Neural progenitor cell (in vitro differentiated cells): Measurements from ENCODE around the gene CPM. TPM values are rescaled to one million over a fixed set of nuclear protein-coding genes. Genes with fewer than 3 reads are reported as not detected.
"Not testable (repeated sequence)": the region's sequence is repeated elsewhere in the genome, so short reads cannot be mapped to it uniquely, and the experiment has no call there.

Source experiments
- DNase-seq: peaks from one replicate; pipeline ENCODE4 v3.0.0-alpha.2; 2016; ENCODE audit warnings: low spot score
- H2AFZ ChIP-seq: fragments of 200-600 bp; sonication (generic); replicated peaks from 2 replicates; pipeline ENCODE4 v1.6.1; 2016; ENCODE audit warnings: antibody characterized with exemption
- H3F3A ChIP-seq: fragments of 200-600 bp; sonication (generic); 2 replicates; pipeline ENCODE4 v1.6.1; 2016; ENCODE audit warnings: antibody characterized with exemption, low read depth
- H3K27ac ChIP-seq: fragments of 200-600 bp; sonication (generic); 2 replicates; pipeline ENCODE4 v1.5.1; 2016; ENCODE audit warnings: mild to moderate bottlenecking
- H3K27me3 ChIP-seq: fragments of 200-600 bp; sonication (generic); 2 replicates; pipeline ENCODE4 v1.6.1; 2016; ENCODE audit warnings: mild to moderate bottlenecking, moderate library complexity
- H3K36me3 ChIP-seq: fragments of 200-600 bp; sonication (generic); 2 replicates; pipeline ENCODE4 v1.5.1; 2016
- H3K4me1 ChIP-seq: fragments of 200-600 bp; sonication (generic); 2 replicates; pipeline ENCODE4 v1.6.1; 2016; ENCODE audit warnings: mixed run types
- H3K4me2 ChIP-seq: fragments of 200-600 bp; sonication (generic); 2 replicates; pipeline ENCODE4 v1.6.1; 2016
- H3K4me3 ChIP-seq: fragments of 200-600 bp; sonication (generic); 2 replicates; pipeline ENCODE4 v1.5.1; 2016
- H3K79me2 ChIP-seq: fragments of 200-600 bp; sonication (generic); 2 replicates; pipeline ENCODE4 v1.6.1; 2016; ENCODE audit warnings: low read depth
- H3K9ac ChIP-seq: fragments of 200-600 bp; sonication (generic); 2 replicates; pipeline ENCODE4 v1.6.1; 2016
- H3K9me3 ChIP-seq: fragments of 200-600 bp; sonication (generic); 2 replicates; pipeline ENCODE4 v1.5.1; 2016; ENCODE audit warnings: low read depth
- H4K20me1 ChIP-seq: fragments of 200-600 bp; sonication (generic); 2 replicates; pipeline ENCODE4 v1.6.1; 2016; ENCODE audit warnings: low read depth
- H3K27ac Mint-ChIP-seq: 3 replicates; pipeline ENCODE4 v1.8.0; 2021; ENCODE audit warnings: mixed read lengths
- H3K27me3 Mint-ChIP-seq: 2 replicates; pipeline ENCODE4 v1.8.0; 2022; ENCODE audit warnings: low read depth, mild to moderate bottlenecking, inconsistent platforms, moderate library complexity, mixed read lengths; ENCODE audit not compliant: insufficient read depth
- H3K36me3 Mint-ChIP-seq: 3 replicates; pipeline ENCODE4 v1.8.0; 2021; ENCODE audit warnings: mixed read lengths
- H3K4me1 Mint-ChIP-seq: 3 replicates; pipeline ENCODE4 v1.8.0; 2021; ENCODE audit warnings: mixed read lengths
- H3K4me3 Mint-ChIP-seq: 3 replicates; pipeline ENCODE4 v1.8.0; 2021; ENCODE audit warnings: mild to moderate bottlenecking, moderate library complexity, mixed read lengths
- H3K9me3 Mint-ChIP-seq: 3 replicates; pipeline ENCODE4 v1.8.0; 2020; ENCODE audit warnings: mixed read lengths
- CTCF ChIP-seq: fragments of 200-600 bp; sonication (generic); IDR thresholded peaks from 2 replicates; pipeline ENCODE4 v1.5.1; 2017; ENCODE audit warnings: antibody characterized with exemption, mild to moderate bottlenecking
- EZH2 ChIP-seq: fragments of 200-600 bp; sonication (generic); IDR thresholded peaks from 2 replicates; pipeline ENCODE4 v1.6.1; 2017; ENCODE audit warnings: antibody characterized with exemption, mild to moderate bottlenecking, moderate library complexity
- EZH2phosphoT487 ChIP-seq: fragments of 200-600 bp; sonication (generic); IDR thresholded peaks from 2 replicates; pipeline ENCODE4 v1.6.1; 2017; ENCODE audit warnings: antibody characterized with exemption
- total RNA-seq: library from RNA; depleted of rRNA; stranded (reverse); fragments of >200 nt; gene quantifications from 2 replicates; pipeline ENCODE4 v1.2.3, GENCODE V29; 2015; ENCODE audit warnings: low replicate concordance

CPM gene
- total RNA-seq, 1 donor from 2014 or later: 0.02 TPM

GRCh38 chr12:68865399-68866164 is 67.4 kb downstream of the CPM start:
- H3K4me3 ChIP-seq: no peak overlapping the region
- H3K79me2 ChIP-seq: no peaks in the 10 kb centered on the region
- no peaks in the 10 kb centered on the region for H4K20me1 ChIP-seq
- H3K4me1 Mint-ChIP-seq: no peaks in the 10 kb centered on the region
- no peaks in the 10 kb centered on the region for H3K9me3 Mint-ChIP-seq
- TF ChIP-seq EZH2 (no peak), EZH2phosphoT487 (no peak), CTCF (no peak)
- peaks cover 2% of the 10 kb centered on the region for H3K27me3 Mint-ChIP-seq
- H3K4me1 ChIP-seq: no peaks in the 10 kb centered on the region
- H3K36me3 ChIP-seq: no peaks in the 10 kb centered on the region
- H3K36me3 Mint-ChIP-seq: no peaks in the 10 kb centered on the region
- DNase-seq: no peak
- H3K9me3 ChIP-seq: no peaks in the 10 kb centered on the region
- no peaks in the 10 kb centered on the region for H3K27me3 ChIP-seq
- no peaks in the 10 kb centered on the region for H3F3A ChIP-seq
- no peak overlapping the region for H3K4me3 Mint-ChIP-seq
- no peak overlapping the region for H3K27ac ChIP-seq
- H2AFZ ChIP-seq: no peak overlapping the region
- no peak overlapping the region for H3K27ac Mint-ChIP-seq
- H3K4me2 ChIP-seq: no peak overlapping the region
- no peak overlapping the region for H3K9ac ChIP-seq

GRCh38 chr12:68864604-68865003 is 68.4 kb downstream of the CPM start:
- no peaks in the 10 kb centered on the region for H3K9me3 ChIP-seq
- no peaks in the 10 kb centered on the region for H3K36me3 ChIP-seq
- no peaks in the 10 kb centered on the region for H3F3A ChIP-seq
- H4K20me1 ChIP-seq: no peaks in the 10 kb centered on the region
- H2AFZ ChIP-seq: no peak overlapping the region
- H3K4me3 ChIP-seq: no peak overlapping the region
- H3K79me2 ChIP-seq: no peaks in the 10 kb centered on the region
- no peaks in the 10 kb centered on the region for H3K27me3 ChIP-seq
- no peaks in the 10 kb centered on the region for H3K36me3 Mint-ChIP-seq
- H3K27ac Mint-ChIP-seq: no peak overlapping the region
- TF ChIP-seq CTCF (no peak), EZH2phosphoT487 (no peak), EZH2 (no peak)
- H3K9ac ChIP-seq: no peak overlapping the region
- H3K27ac ChIP-seq: no peak overlapping the region
- no peak for DNase-seq
- H3K9me3 Mint-ChIP-seq: no peaks in the 10 kb centered on the region
- H3K4me3 Mint-ChIP-seq: no peak overlapping the region
- no peaks in the 10 kb centered on the region for H3K4me1 Mint-ChIP-seq
- no peak overlapping the region for H3K4me2 ChIP-seq
- H3K27me3 Mint-ChIP-seq: peaks cover 2% of the 10 kb centered on the region
- no peaks in the 10 kb centered on the region for H3K4me1 ChIP-seq

- H3K4me1 ChIP-seq, H2AFZ ChIP-seq, H3K79me2 ChIP-seq, H3K4me2 ChIP-seq, H3K4me1 Mint-ChIP-seq, H3K36me3 ChIP-seq, H3K36me3 Mint-ChIP-seq, H3K27me3 ChIP-seq, H3K27ac Mint-ChIP-seq, H3K9ac ChIP-seq, H3K4me3 ChIP-seq, H3K4me3 Mint-ChIP-seq, H3K9me3 Mint-ChIP-seq, H3K27me3 Mint-ChIP-seq, H4K20me1 ChIP-seq, H3F3A ChIP-seq, H3K9me3 ChIP-seq, H3K27ac ChIP-seq: not testable (repeated sequence)
- TF ChIP-seq CTCF: peak; percentile 67
- peak; percentile 51 for DNase-seq
Observed at GRCh38 chr12:68863886-68864454, 69.0 kb downstream of the CPM start.
